HCT116 (cell line): ENCODE data around the gene HSPA9.
"Not testable (repeated sequence)": the region's sequence is repeated elsewhere in the genome, so short reads cannot be mapped to it uniquely, and the experiment has no call there.

Experiments used
- EZH2 ChIP-seq: fragments of 200-600 bp; sonication (generic); IDR thresholded peaks from 2 replicates; pipeline ENCODE4 v1.6.1; 2017; ENCODE audit warnings: antibody characterized with exemption, mixed run types
- POLR2A ChIP-seq: IDR thresholded peaks from 2 replicates; pipeline ENCODE4 v1.7.0; 2011; ENCODE audit warnings: borderline replicate concordance; ENCODE audit not compliant: insufficient read depth, insufficient read length; ENCODE audit errors: extremely low read depth
- POLR2AphosphoS5 ChIP-seq: IDR thresholded peaks from 2 replicates; pipeline ENCODE4 v1.6.1; 2011; ENCODE audit warnings: mild to moderate bottlenecking, low read depth, low read length, moderate library complexity
- RAD21 ChIP-seq: IDR thresholded peaks from 2 replicates; pipeline ENCODE4 v1.6.1; 2012; ENCODE audit warnings: low read depth, mild to moderate bottlenecking
- YY1 ChIP-seq: IDR thresholded peaks from 2 replicates; pipeline ENCODE4 v1.6.1; 2011; ENCODE audit warnings: low read length, low read depth, moderate library complexity, mild to moderate bottlenecking; ENCODE audit not compliant: insufficient replicate concordance; ENCODE audit errors: extremely low read depth
- TF ChIP-seq, protein P1 (sequence below), 3 experiments: fragments of 200-600 bp in 1 of 3; sonication (generic) in 1 of 3; IDR thresholded peaks in 2 of 3; conservative IDR thresholded peaks in 1 of 3; 2 replicates each; pipeline ENCODE4 v1.5.1; 2012 to 2017; ENCODE audit warnings: low read depth in 2 of 3, low read length in 2 of 3, antibody characterized with exemption in 1 of 3, borderline replicate concordance in 1 of 3, control low read depth in 1 of 3, mild to moderate bottlenecking in 1 of 3, mixed read lengths in 1 of 3, mixed run types in 1 of 3, moderate library complexity in 1 of 3; ENCODE audit not compliant: insufficient read depth in 1 of 3
- TF ChIP-seq, protein P2 (sequence below): IDR thresholded peaks from 2 replicates; pipeline ENCODE4 v1.6.1; 2012

DNA sequence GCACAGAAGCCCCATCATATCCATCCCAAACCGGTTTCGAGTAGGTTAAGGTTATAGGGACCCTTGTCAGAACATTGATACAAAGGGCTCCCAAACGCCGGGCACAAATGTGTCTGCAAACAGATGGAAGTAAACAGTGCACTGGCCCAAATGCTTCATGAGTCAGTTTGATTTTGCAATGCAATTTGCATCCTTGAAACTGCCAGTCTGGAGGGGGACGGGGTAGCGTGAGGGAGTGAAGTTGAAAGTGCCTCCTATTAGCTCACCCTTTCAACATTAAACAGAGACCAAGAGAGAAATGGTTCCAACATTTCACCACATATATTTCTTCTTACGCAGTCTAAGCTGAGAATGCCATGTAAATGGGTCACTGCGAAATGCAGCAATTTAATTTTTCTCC is 67.7 kb downstream of the HSPA9 start:
- TF ChIP-seq, protein P1, sequence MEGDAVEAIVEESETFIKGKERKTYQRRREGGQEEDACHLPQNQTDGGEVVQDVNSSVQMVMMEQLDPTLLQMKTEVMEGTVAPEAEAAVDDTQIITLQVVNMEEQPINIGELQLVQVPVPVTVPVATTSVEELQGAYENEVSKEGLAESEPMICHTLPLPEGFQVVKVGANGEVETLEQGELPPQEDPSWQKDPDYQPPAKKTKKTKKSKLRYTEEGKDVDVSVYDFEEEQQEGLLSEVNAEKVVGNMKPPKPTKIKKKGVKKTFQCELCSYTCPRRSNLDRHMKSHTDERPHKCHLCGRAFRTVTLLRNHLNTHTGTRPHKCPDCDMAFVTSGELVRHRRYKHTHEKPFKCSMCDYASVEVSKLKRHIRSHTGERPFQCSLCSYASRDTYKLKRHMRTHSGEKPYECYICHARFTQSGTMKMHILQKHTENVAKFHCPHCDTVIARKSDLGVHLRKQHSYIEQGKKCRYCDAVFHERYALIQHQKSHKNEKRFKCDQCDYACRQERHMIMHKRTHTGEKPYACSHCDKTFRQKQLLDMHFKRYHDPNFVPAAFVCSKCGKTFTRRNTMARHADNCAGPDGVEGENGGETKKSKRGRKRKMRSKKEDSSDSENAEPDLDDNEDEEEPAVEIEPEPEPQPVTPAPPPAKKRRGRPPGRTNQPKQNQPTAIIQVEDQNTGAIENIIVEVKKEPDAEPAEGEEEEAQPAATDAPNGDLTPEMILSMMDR (IDR thresholded peaks at IDR 0.05 in 2 of 3, conservative IDR thresholded peaks at IDR 0.05 in 1 of 3; ENCODE audit: borderline replicate concordance in 1 of 3, insufficient read depth in 1 of 3, low read depth in 2 of 3, low read length in 2 of 3) = not testable (repeated sequence)
- TF ChIP-seq RAD21, POLR2A, YY1, EZH2, POLR2AphosphoS5: not testable (repeated sequence)
- TF ChIP-seq, protein P2, sequence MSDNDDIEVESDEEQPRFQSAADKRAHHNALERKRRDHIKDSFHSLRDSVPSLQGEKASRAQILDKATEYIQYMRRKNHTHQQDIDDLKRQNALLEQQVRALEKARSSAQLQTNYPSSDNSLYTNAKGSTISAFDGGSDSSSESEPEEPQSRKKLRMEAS = not testable (repeated sequence)
